Stimulated activated CD4-positive, alpha-beta T cell treated with anti-CD3 and anti-CD28 coated beads, TNF-alpha, amount 100 ng/mL, for 4 hours (primary cell): ENCODE measurements around the gene KLRC3.
"Not testable (repeated sequence)": the region's sequence is repeated elsewhere in the genome, so short reads cannot be mapped to it uniquely, and the experiment has no call there.

Experiments used
- DNase-seq, 3 experiments: peaks; one replicate each; pipeline ENCODE4 v3.0.0-alpha.2; 2020; ENCODE audit warnings: low read depth in 3 of 3

KLRC3 gene

DNA sequence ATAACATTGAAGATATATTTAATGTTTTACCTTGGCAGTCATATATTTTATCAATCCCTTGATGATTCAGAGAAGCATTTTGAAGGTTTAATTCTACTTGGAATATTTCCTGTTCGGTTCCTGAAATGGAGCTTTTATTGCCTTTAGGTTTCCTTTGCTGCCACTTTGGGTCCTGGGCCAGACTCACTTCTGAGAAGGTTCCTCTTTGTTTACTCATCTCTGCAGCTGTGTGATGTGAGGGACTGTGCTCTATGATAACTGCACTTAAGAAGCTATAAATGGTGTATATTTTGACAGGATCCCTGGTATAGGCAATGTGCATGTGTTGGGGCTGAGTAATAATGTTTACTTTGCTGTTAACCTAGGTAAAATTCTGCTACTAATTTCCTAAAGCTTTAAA lies at the start of gene KLRC3:
KLRC3 (minus strand) TSS at position 262 of the 400 bp plus-strand sequence; CDS start at position 217, 45 bp downstream.
- DNase-seq = not testable (repeated sequence)

DNA sequence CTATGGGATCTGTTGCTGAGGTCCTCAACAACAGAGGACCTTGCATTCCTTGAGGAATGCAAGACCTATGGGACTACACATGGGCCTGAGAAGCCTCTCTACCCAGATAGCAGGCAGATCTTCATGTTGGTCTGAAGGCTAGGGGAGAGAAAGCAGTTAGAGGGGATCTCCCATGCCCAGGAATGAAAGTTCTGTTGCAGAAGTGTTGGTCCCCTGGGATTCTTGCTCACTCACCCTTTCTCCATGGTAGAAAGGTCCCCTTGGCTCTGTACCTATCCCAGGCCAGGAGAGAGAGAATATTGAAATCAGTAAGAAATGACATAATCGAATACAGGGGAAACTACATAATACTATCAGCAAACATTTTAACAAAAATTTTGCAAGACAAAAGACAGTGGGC lies 49.3 kb upstream of the KLRC3 start:
- DNase-seq = no peak

DNA sequence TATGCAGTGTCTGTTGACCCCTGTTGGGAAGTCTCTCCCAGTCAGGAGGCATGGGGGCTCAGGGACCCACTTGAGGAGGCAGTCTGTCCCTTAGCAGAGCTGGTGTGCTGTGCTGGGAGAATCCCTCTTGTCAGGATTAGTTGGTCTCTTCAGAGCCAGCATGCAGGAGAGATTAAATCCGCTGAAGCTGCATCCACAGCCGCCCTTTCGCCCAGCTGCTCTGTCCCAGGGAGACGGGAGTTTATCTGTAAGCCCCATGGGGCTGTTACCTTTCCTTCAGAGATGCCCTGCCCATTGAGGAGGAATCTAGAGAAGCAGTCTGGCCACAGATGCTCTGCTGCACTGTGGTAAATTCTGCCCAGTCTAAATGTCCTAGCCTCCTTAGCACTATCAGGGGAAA lies 45.9 kb upstream of the KLRC3 start:
- no peak for DNase-seq

DNA sequence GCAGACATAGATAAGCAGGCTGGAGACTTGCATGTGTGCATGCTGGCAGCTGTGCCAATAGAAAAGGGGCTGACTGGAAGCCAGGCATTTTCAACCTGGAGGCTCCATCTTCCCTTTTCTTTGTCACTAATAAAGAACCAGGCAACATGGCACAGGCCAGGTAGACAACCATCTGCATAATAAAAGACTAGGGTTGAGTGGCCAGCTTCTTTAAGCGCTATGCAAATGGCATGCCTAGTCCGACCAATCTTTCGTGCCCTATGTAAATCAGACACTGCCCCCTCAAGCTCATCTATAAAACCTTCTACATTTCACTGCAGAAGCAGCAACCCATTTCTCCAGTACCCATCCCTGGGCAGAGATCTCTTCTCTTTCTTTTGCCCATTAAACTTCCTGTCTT lies 37.4 kb upstream of the KLRC3 start:
- no peak for DNase-seq

DNA sequence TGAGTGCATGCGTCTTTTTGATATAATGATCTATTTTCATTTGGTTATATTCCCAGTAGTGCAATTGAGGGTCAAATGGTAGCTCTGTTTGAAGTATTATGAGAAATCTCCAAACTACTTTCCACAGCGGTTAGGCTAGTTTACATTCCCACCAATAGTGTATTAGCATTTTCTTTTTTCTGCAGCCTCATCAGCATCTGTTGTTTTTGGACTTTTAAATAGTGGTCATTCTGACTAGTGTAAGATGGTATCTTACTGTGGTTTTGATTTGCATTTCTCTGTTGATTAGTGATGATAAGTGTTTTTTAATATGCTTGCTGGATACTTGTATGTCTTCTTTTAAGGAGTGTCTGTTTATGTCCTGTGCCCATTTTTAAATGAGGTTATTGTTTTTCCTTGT lies 36.5 kb upstream of the KLRC3 start:
- no peak for DNase-seq

DNA sequence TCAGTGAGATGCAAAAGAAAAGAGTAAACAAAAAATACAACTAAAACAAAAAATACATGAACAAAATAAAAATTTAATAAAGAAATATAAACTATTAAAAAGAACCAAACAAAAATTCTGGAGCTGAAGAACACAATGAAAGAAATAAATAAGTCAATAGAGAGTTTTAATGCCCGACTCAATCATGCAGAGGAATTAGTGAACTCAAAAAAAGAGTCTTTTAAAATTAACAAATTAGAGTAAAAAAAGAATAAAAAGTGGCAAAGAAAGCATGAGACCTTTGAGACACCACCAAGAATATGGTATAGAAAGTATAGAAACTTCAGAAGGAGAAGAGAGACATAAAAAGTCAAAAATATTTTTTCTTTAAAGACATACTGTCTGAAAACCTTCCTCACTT lies 35.4 kb upstream of the KLRC3 start:
- no peak for DNase-seq

DNA sequence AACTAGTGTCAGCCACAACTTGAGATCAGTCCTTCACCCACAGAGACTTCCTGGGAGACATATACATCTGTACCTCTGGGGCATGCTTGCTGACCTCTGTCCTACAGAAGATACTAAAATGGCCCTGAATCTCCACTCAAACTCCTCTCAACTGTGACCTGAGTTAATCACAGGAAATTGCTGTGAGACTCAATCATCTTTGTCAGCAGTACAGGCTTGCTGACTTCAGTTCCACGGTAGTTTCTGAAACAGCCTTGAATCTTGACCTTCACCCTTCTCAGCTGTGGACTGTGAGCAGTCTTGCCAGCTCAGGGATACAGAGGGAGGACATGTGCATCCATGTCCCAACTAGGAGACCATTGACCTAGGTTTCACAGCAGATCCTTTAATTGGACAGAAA lies 34.1 kb upstream of the KLRC3 start:
- DNase-seq = no peak

DNA sequence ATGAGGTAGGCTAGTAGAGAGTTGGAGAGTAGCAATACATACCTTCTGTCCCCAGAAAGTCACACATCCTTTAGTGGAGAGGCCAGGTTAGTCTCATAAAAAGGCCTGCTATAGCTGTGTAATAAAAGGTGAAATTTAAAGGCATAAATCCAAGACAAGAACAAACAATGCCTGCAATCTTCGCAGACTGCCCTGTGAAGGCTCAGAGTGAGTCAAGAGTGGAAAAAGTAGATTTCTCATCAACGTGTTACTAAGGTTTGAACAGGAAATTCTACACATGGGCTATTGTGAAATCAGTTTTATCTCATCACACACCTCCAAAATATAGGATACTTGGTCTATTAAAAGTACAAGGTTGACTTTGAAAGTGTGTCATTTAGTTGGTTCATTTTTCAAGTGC lies 32.8 kb upstream of the KLRC3 start, which contains the start of gene KLRC1:
KLRC1 (minus strand) TSS at position 222 of the 400 bp plus-strand sequence. CDS start 2,221 bp downstream, outside the sequence.
- DNase-seq = no peak

DNA sequence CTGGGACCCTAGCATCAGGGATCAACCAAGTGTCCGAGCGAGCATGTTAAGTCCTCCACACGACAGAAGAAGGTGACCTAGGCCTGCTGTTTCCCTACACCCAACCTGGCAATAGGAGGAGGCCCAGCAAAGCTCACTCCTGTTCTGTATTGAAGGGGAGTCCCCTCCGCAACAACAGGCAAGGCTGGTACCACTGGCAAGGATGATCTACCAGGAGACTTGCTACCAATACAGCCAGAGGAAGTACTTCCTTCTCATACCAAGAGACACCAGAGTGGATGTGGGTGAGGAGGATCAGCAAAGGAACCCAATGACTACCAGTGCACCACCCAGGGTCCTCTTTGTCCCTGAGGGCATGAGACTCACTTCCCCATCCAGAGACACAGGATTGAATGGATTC lies 27.8 kb upstream of the KLRC3 start:
- DNase-seq = no peak

DNA sequence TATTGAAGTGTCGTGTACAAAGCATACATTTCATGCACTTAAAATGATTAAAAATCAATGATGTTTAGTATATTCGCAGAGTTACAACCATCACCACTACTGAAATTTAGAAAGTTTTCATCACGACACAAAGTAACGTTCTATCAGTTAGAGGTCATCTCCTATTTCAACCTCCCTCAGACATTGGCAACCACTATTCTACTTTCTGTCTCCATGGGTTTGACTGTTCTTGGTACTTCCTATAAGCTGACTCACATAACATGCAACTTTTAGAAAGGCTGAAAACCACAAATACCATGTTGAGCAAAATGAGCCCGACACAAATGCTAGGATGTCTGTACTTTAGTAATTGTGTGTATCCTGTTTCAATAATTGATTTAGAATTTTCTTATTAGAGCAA lies 25.7 kb upstream of the KLRC3 start:
- DNase-seq = not testable (repeated sequence)

DNA sequence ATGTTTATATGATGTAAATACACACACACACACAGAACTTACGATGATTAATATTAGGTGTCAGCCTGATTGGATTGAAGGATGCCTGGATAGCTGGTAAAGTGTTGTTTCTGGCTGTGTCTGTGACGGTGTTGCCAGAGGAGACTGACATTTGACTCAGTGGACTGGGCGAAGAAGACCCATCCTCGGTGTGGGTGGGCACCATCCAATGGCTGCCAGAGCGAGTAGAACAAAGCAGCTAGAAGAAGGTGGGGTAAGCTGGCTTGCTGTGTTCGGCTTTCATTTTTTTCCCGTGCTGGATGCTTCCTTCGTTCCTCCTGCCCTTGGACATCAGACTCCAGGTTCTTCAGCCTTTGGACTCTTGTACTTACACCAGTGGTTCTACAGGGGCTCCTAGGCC lies 20.7 kb upstream of the KLRC3 start:
- DNase-seq = not testable (repeated sequence)

DNA sequence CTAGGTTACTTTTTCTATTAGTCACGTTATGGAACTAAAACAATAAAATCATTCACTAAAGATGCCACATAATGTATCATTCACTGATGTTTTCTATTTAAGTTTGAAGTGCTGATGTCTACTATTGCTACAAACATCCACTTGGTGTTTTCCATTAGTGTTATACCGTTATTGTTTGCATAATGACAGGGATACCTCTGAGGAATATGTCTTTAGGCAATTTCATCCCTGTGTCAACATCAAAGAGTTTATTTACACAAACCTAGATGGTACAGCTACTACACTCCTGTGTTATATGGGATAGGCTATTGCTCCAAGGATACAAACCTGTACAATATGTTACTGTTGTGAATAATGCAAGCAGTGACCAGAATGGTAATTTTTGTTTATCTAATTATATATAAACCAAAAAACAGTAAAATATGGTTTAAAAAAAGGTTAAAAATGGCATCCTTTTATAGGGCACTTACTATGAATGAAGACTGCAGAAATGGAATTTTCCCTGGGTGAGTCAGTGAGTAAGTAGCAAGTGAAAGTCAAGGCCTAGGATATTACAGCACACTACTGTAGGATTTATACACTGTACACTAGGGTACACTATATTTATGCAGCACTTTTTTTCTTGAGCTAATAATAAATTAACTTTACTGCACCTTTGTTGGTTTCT lies 19.3 kb upstream of the KLRC3 start:
- not testable (repeated sequence) for DNase-seq

DNA sequence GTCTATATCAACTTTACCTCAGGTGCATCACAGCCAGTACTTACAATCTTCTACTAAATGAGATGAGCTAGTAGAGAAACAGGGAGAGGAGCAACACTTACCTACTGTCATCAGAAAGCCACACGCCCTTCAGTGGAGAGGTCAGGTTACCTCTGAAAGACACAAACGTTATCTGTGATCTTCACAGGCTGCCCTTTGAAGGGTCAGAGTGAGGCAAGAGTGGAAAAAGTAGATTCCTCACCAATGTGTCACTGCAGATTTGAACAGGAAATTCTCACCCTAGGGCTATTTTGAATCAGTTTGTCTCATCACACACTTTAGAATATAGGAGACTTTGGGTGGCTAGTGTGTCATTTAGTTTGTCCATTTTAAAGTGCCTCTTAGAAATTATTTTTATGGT lies 17.2 kb upstream of the KLRC3 start:
- DNase-seq = not testable (repeated sequence)

DNA sequence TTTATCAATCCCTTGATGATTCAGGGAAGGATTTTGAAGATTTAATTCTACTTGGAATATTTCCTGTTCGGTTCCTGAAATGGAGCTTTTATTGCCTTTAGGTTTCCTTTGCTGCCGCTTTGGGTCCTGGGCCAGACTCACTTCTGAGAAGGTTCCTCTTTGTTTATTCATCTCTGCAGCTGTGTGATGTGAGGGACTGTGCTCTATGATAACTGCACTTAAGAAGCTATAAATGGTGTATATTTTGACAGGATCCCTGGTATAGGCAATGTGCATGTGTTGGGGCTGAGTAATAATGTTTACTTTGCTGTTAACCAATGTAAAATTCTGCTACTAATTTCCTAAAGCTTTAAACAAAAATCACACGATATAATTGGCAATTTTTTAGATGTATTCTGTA lies 15.4 kb upstream of the KLRC3 start, which contains the start of gene KLRC2:
KLRC2 (minus strand) TSS at position 195 of the 400 bp plus-strand sequence; CDS start at position 171, 24 bp downstream.
- not testable (repeated sequence) for DNase-seq

DNA sequence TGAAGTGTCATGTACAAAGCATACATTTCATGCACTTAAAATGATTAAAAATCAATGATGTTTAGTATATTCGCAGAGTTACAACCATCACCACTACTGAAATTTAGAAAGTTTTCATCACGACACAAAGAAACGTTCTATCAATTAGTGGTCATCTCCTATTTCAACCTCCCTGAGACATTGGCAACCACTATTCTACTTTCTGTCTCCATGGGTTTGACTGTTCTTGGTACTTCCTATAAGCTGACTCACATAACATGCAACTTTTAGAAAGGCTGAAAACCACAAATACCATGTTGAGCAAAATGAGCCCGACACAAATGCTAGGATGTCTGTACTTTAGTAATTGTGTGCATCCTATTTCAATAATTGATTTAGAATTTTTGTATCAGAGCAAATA lies 10.2 kb upstream of the KLRC3 start:
- DNase-seq = not testable (repeated sequence)

DNA sequence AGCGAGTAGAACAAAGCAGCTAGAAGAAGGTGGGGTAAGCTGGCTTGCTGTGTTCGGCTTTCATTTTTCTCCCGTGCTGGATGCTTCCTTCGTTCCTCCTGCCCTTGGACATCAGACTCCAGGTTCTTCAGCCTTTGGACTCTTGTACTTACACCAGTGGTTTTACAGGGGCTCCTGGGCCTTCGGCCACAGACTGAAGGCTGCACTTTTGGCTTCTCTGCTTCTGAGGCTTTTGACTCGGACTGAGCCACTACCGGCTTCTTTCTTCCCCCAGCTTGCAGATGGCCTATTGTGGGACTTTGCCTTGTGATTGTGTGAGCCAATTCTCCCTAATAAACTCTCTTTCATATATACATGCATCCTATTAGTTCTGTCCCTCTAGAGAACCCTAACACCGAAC lies 5.5 kb upstream of the KLRC3 start:
- not testable (repeated sequence) for DNase-seq

DNA sequence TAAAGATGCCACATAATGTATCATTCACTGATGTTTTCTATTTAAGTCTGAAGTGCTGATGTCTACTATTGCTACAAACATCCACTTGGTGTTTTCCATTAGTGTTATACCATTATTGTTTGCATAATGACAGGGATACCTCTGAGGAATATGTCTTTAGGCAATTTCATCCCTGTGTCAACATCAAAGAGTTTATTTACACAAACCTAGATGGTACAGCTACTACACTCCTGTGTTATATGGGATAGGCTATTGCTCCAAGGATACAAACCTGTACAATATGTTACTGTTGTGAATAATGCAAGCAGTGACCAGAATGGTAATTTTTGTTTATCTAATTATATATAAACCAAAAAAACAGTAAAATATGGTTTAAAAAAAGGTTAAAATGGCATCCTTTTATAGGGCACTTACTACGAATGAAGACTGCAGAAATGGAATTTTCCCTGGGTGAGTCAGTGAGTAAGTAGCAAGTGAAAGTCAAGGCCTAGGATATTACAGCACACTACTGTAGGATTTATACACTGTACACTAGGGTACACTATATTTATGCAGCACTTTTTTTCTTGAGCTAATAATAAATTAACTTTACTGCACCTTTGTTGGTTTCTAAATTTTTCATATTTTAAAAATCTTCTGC lies 4.0 kb upstream of the KLRC3 start:
- DNase-seq = not testable (repeated sequence)

DNA sequence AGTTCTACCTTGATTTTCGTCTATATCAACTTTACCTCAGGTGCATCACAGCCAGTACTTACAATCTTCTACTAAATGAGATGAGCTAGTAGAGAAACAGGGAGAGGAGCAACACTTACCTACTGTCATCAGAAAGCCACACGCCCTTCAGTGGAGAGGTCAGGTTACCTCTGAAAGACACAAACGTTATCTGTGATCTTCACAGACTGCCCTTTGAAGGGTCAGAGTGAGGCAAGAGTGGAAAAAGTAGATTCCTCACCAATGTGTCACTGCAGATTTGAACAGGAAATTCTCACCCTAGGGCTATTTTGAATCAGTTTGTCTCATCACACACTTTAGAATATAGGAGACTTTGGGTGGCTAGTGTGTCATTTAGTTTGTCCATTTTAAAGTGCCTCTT lies 1.8 kb upstream of the KLRC3 start:
- DNase-seq = not testable (repeated sequence)

DNA sequence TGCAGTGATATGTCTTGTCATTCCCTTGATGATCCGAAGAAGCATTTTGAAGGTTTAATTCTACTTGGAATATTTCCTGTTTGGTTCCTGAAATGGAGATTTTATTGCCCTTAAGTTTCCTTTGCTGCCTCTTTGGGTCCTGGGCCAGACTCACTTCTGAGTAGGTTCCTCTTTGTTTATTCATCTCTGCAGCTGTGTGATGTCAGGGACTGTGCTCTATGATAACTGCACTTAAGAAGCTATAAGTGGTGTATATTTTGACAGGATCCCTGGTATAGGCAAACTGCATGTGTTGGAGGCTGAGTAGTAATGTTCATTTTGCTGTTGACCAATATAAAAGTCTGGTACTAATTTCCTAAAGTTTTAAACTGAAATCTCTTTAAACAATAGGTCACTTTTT lies 11.0 kb downstream of the KLRC3 start, which contains the start of gene KLRC4:
KLRC4 (minus strand) TSS at position 366 of the 400 bp plus-strand sequence; CDS start at position 184, 182 bp downstream.
- no peak for DNase-seq

DNA sequence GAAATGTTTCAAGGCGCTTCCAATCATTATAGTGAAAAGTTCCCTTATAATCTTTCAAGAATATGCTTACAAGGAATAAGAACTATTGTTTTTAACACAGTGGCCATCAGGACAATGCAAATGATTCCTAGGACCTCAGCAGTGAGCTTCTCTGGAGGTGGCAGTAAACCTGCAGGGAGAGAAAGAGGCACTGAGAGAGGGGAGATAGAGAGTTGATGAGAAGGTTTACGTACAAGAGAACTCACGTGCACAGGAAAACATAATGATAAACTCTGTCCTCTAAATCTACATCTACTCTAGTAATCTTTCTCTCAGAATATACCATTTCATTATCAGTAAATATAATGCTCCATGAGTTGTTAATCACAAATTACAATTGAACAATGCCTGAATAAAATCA lies 11.6 kb downstream of the KLRC3 start:
- DNase-seq = no peak

DNA sequence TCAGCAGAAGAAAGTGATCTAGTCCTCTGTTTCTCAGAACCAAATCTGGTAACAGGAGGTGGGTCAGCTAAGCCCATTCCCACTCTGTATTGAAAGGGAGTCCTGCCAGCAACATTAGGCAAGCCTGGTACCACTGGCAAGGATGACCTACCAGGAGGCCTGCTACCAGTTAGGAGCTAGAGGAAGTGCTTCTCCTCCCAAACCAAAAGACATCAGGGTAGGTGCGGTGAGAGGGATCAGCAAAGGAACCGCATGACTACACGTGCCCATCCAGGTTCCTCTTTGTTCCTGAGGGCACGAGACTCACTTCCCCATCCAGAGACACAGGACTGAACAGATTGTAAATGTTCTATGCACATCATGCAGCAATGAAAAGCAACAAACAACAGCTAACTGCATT lies 13.7 kb downstream of the KLRC3 start:
- no peak for DNase-seq

DNA sequence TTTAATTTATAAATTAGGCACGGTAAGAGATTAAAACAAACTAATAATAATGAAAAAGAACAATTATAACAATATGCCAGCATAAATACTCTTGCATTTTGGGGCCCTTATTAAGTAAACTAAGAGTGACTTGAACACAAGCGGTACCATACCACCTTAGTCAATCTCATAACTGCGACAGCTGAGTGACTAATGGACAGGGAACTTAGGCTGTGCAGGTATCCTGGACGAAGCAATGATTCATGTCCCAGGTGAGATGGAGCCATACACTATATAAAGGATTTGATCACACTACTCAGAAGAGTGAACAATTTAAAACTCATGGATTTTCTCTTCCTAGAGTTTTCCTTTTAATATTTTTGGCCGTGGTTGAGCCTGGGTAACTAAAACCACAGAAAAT lies 15.1 kb downstream of the KLRC3 start:
- DNase-seq = no peak

DNA sequence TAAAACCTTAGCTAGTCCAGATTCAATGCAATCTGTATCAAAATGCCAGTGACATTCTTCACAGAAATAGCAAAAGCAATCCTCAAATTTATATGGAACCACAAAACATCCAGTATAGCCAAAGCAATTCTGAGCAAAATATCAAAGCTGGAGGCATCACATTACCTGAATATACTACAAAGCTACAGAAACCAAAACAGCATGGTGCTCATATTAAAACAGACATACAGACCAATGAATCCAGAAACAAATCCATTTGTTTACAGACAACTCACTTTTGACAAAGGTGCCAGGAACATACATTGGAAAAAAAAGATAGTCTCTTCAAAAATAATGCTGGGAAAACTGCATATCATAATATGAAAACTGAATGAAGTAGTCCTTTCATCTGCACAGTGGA lies 15.6 kb downstream of the KLRC3 start:
- DNase-seq = no peak
